GM19324 (cell line): Measurements from ENCODE around the gene OSBPL2.

ENCODE experiments used
- ATAC-seq: cut with Tn5 transposase; IDR thresholded peaks from one replicate; pipeline ENCODE4 v1.9.1; 2021; ENCODE audit warnings: mild to moderate bottlenecking, moderate library complexity; ENCODE audit not compliant: unreplicated experiment, low FRiP score

Gene OSBPL2

DNA sequence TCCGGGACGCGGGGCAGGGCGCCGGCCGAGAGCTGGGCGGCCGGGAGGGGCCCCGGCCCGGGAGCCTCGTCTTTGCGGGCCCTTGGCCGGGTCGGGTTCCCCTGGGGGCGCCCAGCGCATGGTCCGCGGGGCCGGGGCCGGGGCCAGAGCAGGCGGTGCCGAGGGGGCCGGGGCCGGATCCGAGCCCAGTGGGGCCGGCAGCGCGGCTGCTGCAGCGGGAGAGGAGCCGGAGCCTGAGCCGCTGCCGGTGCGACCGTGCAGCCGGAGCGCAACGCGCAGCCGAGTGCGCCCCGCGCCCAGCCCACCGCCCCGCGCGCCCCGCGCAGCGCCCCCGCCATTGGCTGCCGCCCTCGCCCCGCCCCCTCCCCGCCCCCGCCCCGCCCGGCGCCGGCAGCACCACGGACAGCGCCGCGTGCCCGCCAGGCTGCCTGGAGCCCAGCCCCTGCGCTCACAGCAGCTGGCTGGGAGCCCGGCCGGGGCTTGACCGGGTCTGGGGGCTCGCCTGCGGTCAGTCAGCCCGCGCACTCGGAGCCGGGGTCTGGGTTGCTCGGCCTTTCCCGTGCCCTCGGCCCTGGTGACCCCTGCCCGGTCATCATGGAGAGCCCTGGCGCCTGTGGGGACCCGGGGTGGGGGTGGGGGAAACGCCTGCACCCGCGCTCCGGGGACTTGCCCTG, 18.2 kb upstream of the OSBPL2 start, which contains the start of gene HRH3:
TSS of gene HRH3 (minus strand) at position 287 of the 674 bp plus-strand sequence. CDS start 308 bp downstream, outside the sequence.
- ATAC-seq = no peak

GRCh38 chr20:62220666-62221568, 17.4 kb upstream of the OSBPL2 start:
- no peak for ATAC-seq

DNA sequence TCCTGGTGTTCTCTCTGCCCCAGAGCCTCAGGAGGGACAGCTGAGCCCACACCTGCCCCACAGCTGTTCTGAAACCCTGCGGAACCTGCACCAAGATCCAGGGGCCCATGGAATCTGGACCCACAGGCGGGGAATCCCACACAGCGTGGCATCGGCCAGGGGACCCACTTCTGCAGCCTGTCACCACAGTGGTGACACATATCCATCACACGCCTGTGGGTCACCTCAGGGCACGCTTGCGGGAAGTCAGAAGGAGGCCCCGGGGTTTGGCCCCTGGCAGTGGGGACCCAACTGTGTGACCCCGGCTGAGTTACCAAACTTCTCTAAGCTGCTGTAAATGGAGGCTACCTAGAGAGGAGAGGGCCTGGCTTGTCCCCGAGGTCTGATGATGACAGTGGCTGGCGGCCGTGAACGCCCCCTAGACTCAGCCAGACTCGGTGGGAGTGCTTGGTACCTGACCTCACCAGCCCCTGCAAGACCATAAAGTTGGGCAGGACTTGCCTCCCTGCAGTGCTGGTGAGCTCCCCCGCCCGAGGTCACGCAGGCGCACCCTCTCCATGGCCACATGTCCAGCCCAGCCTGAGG, 16.0 kb upstream of the OSBPL2 start:
- no peak for ATAC-seq

- no peak for ATAC-seq
Measured at GRCh38 chr20:62222972-62223371, 15.3 kb upstream of the OSBPL2 start.

- ATAC-seq = no peak
Measured at GRCh38 chr20:62223571-62223970, 14.8 kb upstream of the OSBPL2 start.

DNA sequence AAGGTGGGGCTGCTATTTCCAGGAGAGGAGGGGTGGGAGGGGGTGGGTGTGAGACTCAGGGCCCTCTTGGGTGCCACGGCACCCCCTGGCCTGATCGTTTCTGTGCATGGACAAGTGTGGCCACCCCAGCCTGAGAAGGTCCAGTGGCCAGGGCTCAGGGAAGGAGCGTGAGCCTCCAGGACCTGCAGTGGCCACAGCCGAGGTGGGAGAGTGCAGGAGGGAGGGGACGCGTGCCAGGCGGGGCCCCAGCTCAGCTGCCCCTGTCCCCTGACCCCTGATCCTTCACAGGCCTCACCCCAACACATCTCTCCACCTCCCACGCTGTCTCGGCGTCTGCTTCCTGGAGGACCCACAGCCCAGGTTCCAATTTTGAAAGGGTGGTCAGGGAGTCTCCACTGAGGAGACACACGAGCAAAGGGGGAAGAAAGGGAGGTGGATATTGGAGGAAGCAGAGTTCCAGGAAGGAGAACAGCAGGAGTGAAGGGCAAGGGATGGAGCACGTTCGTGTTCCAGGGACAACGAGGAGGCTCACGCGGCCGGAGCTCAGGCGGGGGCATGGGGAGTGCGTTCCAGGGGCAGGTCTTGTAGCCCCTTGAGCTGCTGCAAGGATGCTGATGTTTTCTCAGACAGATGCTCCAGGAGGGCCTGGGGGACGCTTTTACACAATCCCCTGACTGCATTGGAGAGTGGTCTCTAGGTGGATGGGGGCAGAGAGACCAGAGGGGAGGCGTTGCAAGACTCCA, 14.0 kb upstream of the OSBPL2 start:
- ATAC-seq = no peak

- no peak for ATAC-seq
Measured at GRCh38 chr20:62225026-62225425, 13.3 kb upstream of the OSBPL2 start.

DNA sequence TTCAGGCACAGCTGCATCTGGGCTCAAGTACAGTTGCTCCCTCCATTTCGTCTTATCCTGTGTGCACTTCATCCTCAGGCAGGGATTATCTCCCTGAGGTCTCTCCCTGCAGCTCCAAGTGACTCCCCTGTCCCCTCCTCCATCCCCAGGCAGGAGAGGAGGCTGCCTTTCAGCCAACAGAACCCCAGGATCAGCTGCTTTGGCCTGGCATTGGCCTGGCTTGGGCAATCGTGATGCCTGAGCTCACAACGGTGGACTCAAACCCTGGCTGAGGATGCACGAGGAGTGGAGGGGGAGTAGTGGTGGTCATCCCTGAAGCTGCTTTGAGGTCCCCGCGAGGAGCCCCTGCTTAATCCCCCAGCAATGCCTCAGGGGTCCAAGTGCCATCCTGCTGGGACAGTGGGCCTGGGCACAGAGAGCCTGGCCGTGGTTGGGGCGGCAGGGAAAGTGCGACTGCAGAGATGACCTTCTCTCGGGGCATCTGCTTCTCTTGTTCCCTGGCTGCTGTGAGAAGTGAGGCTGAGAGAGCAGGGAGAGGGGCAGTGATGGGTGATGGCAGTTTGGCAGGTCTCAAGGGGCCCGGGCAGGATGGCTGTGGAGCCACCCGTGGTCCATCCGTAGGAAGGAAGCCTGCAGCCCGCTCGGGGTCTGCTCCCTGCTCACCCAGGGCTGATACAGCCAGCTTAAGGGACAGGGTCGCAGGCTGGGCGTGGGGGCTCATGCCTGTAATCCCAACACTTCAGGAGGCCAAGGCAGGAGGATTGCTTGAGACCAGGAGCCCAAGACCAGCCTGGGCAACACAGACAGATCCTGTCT, 12.3 kb upstream of the OSBPL2 start:
- no peak for ATAC-seq

GRCh38 chr20:62226707-62227590, 11.4 kb upstream of the OSBPL2 start:
- ATAC-seq = no peak

DNA sequence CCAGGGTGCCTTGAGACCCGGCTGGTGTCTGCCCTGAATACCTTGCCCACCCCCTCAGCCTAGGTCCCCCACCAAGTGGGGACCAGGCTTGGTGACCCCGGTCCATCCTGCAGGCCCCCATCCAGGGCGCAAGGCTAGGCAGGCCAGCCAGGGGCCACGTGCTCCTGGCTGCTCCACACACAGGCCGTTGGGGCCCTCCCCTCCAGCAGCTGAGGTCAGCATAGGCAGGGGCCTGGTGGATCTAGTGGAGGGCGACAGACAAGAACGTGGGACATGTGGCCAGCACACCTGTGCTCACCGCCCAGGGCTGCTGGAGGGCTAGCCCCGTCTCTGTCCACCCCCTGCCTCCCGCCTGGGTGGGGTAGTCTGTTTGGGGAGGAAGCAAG, 10.7 kb upstream of the OSBPL2 start:
- no peak for ATAC-seq

GRCh38 chr20:62227977-62228958, 10.1 kb upstream of the OSBPL2 start:
- ATAC-seq = no peak

DNA sequence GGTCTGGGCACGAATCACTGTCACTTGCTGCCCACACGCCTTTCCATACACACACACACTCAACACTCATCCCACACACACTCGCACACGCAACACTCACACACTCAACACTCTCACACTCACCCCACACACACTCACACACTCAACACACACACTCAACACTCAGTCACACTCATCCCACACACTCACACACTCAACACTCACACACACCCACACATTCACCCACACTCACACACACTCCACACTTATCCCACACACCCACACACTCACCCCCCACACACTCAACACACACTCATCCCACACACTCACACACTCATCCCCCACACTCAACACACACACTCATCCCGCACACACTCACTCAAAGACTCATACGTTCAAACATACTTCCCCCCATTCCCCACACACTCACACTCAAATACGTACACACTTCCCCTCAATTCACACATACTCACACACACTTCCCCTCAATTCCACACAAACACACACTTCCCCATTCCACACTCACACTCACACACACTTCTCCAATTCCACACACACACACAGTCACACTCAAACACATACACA, 9.3 kb upstream of the OSBPL2 start:
- no peak for ATAC-seq

- ATAC-seq = no peak
Measured at GRCh38 chr20:62229667-62230066, 8.7 kb upstream of the OSBPL2 start.

- ATAC-seq = no peak
Measured at GRCh38 chr20:62230276-62230675, 8.0 kb upstream of the OSBPL2 start.

DNA sequence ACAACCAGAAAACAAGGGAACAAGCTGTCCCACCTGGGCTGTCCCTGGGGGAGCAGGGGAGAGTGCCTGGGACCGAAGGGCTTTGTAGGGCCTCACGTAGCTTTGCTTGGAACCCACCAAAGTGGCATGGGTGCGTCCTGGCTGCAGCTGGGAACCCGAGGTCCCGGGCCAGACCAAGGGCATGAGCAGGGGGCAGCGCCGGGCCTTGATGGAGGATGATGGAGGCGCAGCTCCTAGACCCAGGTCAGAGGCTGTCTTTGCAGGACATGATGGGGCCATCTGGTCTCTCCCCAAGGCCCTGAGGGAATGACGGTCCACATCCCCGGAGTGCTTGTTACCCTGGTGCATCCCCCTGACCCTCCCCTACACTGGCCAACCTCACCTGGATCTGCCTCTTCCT, 7.6 kb upstream of the OSBPL2 start:
- no peak for ATAC-seq

GRCh38 chr20:62231292-62231691, 7.0 kb upstream of the OSBPL2 start:
- no peak for ATAC-seq

DNA sequence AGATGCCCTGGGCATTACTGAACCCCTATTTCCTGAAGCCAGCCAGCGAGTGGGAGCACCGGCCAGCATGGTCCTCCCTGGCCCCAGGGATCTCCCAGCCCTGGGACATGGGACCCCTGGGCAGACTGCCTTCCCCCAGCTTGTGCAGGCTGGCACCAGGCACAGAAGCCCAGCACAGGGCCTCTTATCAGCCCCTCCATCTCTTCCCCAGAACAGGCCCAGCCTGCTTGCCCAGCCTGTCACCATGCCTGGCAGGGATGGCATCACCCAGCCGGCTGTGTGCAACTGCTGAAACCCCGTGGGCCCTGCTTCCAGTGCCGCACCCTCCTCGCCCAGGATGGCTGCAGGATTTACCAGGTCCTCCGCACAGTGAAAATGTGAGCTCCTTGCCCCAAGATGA, 6.1 kb upstream of the OSBPL2 start:
- no peak for ATAC-seq
